ENCODE measurements around the gene SPATA13. TPM values are rescaled to one million over a fixed set of nuclear protein-coding genes. Genes with fewer than 3 reads are reported as not detected.
"Not testable (repeated sequence)": the region's sequence is repeated elsewhere in the genome, so short reads cannot be mapped to it uniquely, and the experiment has no call there.

SPATA13 gene
- total RNA-seq, result 100 to 1,000 TPM; 120 to 121 TPM
- 10 to 100 TPM; 80.4 to 92.8 (median 84.8) TPM for polyA plus RNA-seq
- total RNA-seq, result 140 to 342 (median 182) reads per million in 6 experiments

GRCh38 chr13:24160458-24161009 lies at the start of gene SPATA13:
Gene SPATA13, plus strand, starts transcription at chr13:24160720. Its CDS starts 62,210 bp downstream, at chr13:24222930.
- H3K36me3 Mint-ChIP-seq, result peaks cover 0 to 3% (median 2%) of the 10 kb centered on the region in 3 donors
- DNase-seq, result peak; percentile 86 to 99 (median 92)
- H3K27me3 Mint-ChIP-seq, result peaks cover 0 to 7% (median 0%) of the 10 kb centered on the region in 5 donors
- POLR2A ChIA-PET, result interaction anchor here (0.8 to 1.8 kb wide), 5 partner anchors 21 to 91 kb away, joined by 3 to 6 read pairs (median 4); no protein-coding TSS in a partner anchor
- peak; percentile 85 to 87 for ATAC-seq
- no peaks in the 10 kb centered on the region for H3K9me3 Mint-ChIP-seq
- H3K27ac Mint-ChIP-seq, result peak within 1 kb of the TSS in 9 of 10 donors; percentile 59 to 91 (median 77)
- peaks cover 18 to 29% (median 19%) of the 10 kb centered on the region in 4 donors for H3K4me1 Mint-ChIP-seq
- peak within 1 kb of the TSS; percentile 73 to 92 (median 86) for H3K4me3 Mint-ChIP-seq

- H3K9me3 Mint-ChIP-seq, result no peaks in the 10 kb centered on the region
- no peaks in the 10 kb centered on the region for H3K36me3 Mint-ChIP-seq
- POLR2A ChIA-PET, result no interaction called here
- DNase-seq, result no peak
- no peak overlapping the region for H3K4me3 Mint-ChIP-seq
- no peaks in the 10 kb centered on the region for H3K4me1 Mint-ChIP-seq
- H3K27me3 Mint-ChIP-seq, result peaks cover 0 to 5% (median 1%) of the 10 kb centered on the region in 5 donors
- no peak for ATAC-seq
- H3K27ac Mint-ChIP-seq, result no peak overlapping the region
Measured at GRCh38 chr13:24112791-24113190, 47.7 kb upstream of the SPATA13 start.

GRCh38 chr13:24115671-24116070 lies 44.8 kb upstream of the SPATA13 start:
- Mint-ChIP-seq H3K4me3 (no peak overlapping the region), H3K9me3 (no peaks in the 10 kb centered on the region), H3K36me3 (no peaks in the 10 kb centered on the region), H3K4me1 (peaks cover 0 to 7% (median 2%) of the 10 kb centered on the region in 4 donors), H3K27ac (no peak overlapping the region), H3K27me3 (peaks cover 0 to 5% (median 1%) of the 10 kb centered on the region in 5 donors)
- no peak for ATAC-seq
- POLR2A ChIA-PET, result no interaction called here
- DNase-seq, result no peak

GRCh38 chr13:24116131-24116530 lies 44.4 kb upstream of the SPATA13 start:
- DNase-seq, result no peak
- peaks cover 0 to 7% (median 3%) of the 10 kb centered on the region in 4 donors for H3K4me1 Mint-ChIP-seq
- H3K9me3 Mint-ChIP-seq, result no peaks in the 10 kb centered on the region
- no peak for ATAC-seq
- H3K36me3 Mint-ChIP-seq, result no peaks in the 10 kb centered on the region
- POLR2A ChIA-PET, result no interaction called here
- H3K27me3 Mint-ChIP-seq, result peaks cover 0 to 5% (median 1%) of the 10 kb centered on the region in 5 donors
- H3K27ac Mint-ChIP-seq, result peak overlapping the region in 1 of 10 donors; percentile 44
- no peak overlapping the region for H3K4me3 Mint-ChIP-seq

GRCh38 chr13:24118576-24118975 lies 41.9 kb upstream of the SPATA13 start:
- Mint-ChIP-seq H3K9me3 (no peaks in the 10 kb centered on the region), H3K27ac (peak overlapping the region in 1 of 10 donors; percentile 28), H3K27me3 (peaks cover 3 to 9% (median 4%) of the 10 kb centered on the region in 5 donors), H3K4me1 (peaks cover 4 to 14% (median 10%) of the 10 kb centered on the region in 4 donors), H3K4me3 (no peak overlapping the region), H3K36me3 (no peaks in the 10 kb centered on the region)
- ATAC-seq, result no peak
- no peak for DNase-seq
- POLR2A ChIA-PET, result no interaction called here

GRCh38 chr13:24119626-24120508 lies 40.7 kb upstream of the SPATA13 start:
- Mint-ChIP-seq H3K27ac (no peak overlapping the region), H3K4me3 (no peak overlapping the region), H3K36me3 (no peaks in the 10 kb centered on the region), H3K9me3 (no peaks in the 10 kb centered on the region), H3K4me1 (peaks cover 4 to 14% (median 11%) of the 10 kb centered on the region in 4 donors), H3K27me3 (peaks cover 3 to 9% (median 3%) of the 10 kb centered on the region in 5 donors)
- ATAC-seq (no peak), DNase-seq (no peak)
- POLR2A ChIA-PET, result no interaction called here

GRCh38 chr13:24122045-24122444 lies 38.5 kb upstream of the SPATA13 start:
- DNase-seq, H3K4me3 Mint-ChIP-seq, ATAC-seq, H3K9me3 Mint-ChIP-seq, POLR2A ChIA-PET, H3K36me3 Mint-ChIP-seq: not testable (repeated sequence)
- H3K27ac Mint-ChIP-seq, result peak overlapping the region in 1 of 10 donors; percentile 25
- peaks cover 4 to 14% (median 11%) of the 10 kb centered on the region in 4 donors for H3K4me1 Mint-ChIP-seq
- H3K27me3 Mint-ChIP-seq, result peaks cover 0 to 11% (median 9%) of the 10 kb centered on the region in 5 donors

GRCh38 chr13:24122569-24122968 lies 38.0 kb upstream of the SPATA13 start:
- POLR2A ChIA-PET, result no interaction called here
- no peak overlapping the region for H3K4me3 Mint-ChIP-seq
- peaks cover 4 to 14% (median 11%) of the 10 kb centered on the region in 4 donors for H3K4me1 Mint-ChIP-seq
- ATAC-seq, result peak in 1 of 2 donors; percentile 38
- peak overlapping the region in 1 of 10 donors; percentile 25 for H3K27ac Mint-ChIP-seq
- peaks cover 0 to 13% (median 9%) of the 10 kb centered on the region in 5 donors for H3K27me3 Mint-ChIP-seq
- H3K36me3 Mint-ChIP-seq, result no peaks in the 10 kb centered on the region
- no peaks in the 10 kb centered on the region for H3K9me3 Mint-ChIP-seq
- DNase-seq, result peak in 2 of 10 donors; percentile 7 to 14

- H3K36me3 Mint-ChIP-seq, result no peaks in the 10 kb centered on the region
- DNase-seq (no peak), ATAC-seq (no peak)
- H3K27me3 Mint-ChIP-seq, result peaks cover 3 to 13% (median 9%) of the 10 kb centered on the region in 5 donors
- H3K9me3 Mint-ChIP-seq, result no peaks in the 10 kb centered on the region
- H3K4me1 Mint-ChIP-seq, result peaks cover 4 to 10% (median 9%) of the 10 kb centered on the region in 4 donors
- no peak overlapping the region for H3K4me3 Mint-ChIP-seq
- POLR2A ChIA-PET, result no interaction called here
- no peak overlapping the region for H3K27ac Mint-ChIP-seq
Measured at GRCh38 chr13:24123761-24124160, 36.8 kb upstream of the SPATA13 start.

GRCh38 chr13:24124789-24125476 lies 35.6 kb upstream of the SPATA13 start:
- no peak for DNase-seq
- no peak for ATAC-seq
- Mint-ChIP-seq H3K4me1 (peaks cover 4 to 10% (median 7%) of the 10 kb centered on the region in 4 donors), H3K9me3 (no peaks in the 10 kb centered on the region), H3K27me3 (peaks cover 3 to 13% (median 9%) of the 10 kb centered on the region in 5 donors), H3K27ac (no peak overlapping the region), H3K36me3 (no peaks in the 10 kb centered on the region), H3K4me3 (no peak overlapping the region)
- POLR2A ChIA-PET, result no interaction called here

- POLR2A ChIA-PET, result no interaction called here
- Mint-ChIP-seq H3K4me3 (no peak overlapping the region), H3K9me3 (peaks cover 0 to 13% (median 6%) of the 10 kb centered on the region in 9 donors), H3K36me3 (peaks cover 0 to 10% (median 3%) of the 10 kb centered on the region in 3 donors), H3K27me3 (peaks cover 5 to 15% (median 7%) of the 10 kb centered on the region in 5 donors), H3K4me1 (peaks cover 2 to 18% (median 7%) of the 10 kb centered on the region in 4 donors), H3K27ac (no peak overlapping the region)
- ATAC-seq, result no peak
- DNase-seq, result no peak
Measured at GRCh38 chr13:24127116-24127631, 33.3 kb upstream of the SPATA13 start.

- Mint-ChIP-seq H3K27me3 (peaks cover 0 to 14% (median 6%) of the 10 kb centered on the region in 5 donors), H3K9me3 (peaks cover 0 to 13% (median 6%) of the 10 kb centered on the region in 9 donors), H3K4me3 (no peak overlapping the region), H3K4me1 (peaks cover 0 to 11% (median 2%) of the 10 kb centered on the region in 4 donors), H3K36me3 (peaks cover 0 to 10% (median 3%) of the 10 kb centered on the region in 3 donors), H3K27ac (no peak overlapping the region)
- DNase-seq, result no peak
- POLR2A ChIA-PET, result no interaction called here
- no peak for ATAC-seq
Measured at GRCh38 chr13:24128112-24128511, 32.4 kb upstream of the SPATA13 start.
